AG10803 (cell line): ENCODE results near the gene CDH4.
A peak's percentile ranks its signal among the peaks of the same experiment; 100 is the strongest.

Experiments
- DNase-seq: peaks from one replicate; pipeline ENCODE4 v3.0.0; 2010; ENCODE audit warnings: low read depth
- H3K4me3 ChIP-seq: 2 replicates; pipeline ENCODE4 v1.5.1; 2011; ENCODE audit warnings: mild to moderate bottlenecking, low read length, control low read depth
- TF ChIP-seq, protein P1 (sequence below): conservative IDR thresholded peaks from 2 replicates; pipeline ENCODE4 v1.5.1; 2011; ENCODE audit warnings: mild to moderate bottlenecking, low read length, control low read depth, inconsistent platforms

Gene CDH4

GRCh38 chr20:61520076-61520892 is 268.2 kb downstream of the CDH4 start:
- no peak for DNase-seq

GRCh38 chr20:61520893-61521460 is 268.9 kb downstream of the CDH4 start:
- peak; percentile 80 for DNase-seq
- H3K4me3 ChIP-seq = no peak overlapping the region
- TF ChIP-seq, protein P1, sequence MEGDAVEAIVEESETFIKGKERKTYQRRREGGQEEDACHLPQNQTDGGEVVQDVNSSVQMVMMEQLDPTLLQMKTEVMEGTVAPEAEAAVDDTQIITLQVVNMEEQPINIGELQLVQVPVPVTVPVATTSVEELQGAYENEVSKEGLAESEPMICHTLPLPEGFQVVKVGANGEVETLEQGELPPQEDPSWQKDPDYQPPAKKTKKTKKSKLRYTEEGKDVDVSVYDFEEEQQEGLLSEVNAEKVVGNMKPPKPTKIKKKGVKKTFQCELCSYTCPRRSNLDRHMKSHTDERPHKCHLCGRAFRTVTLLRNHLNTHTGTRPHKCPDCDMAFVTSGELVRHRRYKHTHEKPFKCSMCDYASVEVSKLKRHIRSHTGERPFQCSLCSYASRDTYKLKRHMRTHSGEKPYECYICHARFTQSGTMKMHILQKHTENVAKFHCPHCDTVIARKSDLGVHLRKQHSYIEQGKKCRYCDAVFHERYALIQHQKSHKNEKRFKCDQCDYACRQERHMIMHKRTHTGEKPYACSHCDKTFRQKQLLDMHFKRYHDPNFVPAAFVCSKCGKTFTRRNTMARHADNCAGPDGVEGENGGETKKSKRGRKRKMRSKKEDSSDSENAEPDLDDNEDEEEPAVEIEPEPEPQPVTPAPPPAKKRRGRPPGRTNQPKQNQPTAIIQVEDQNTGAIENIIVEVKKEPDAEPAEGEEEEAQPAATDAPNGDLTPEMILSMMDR = no peak

More at GRCh38 chr20:61520076-61520892, 268.2 kb downstream of the CDH4 start:
- TF ChIP-seq, protein P1 = no peak
- H3K4me3 ChIP-seq = no peak overlapping the region

GRCh38 chr20:61521687-61522420 is 269.8 kb downstream of the CDH4 start:
- no peak for DNase-seq
- no peak overlapping the region for H3K4me3 ChIP-seq
- TF ChIP-seq, protein P1 = no peak

- DNase-seq = no peak
- H3K4me3 ChIP-seq = no peak overlapping the region
- TF ChIP-seq, protein P1 = no peak
Observed at GRCh38 chr20:61522498-61523090, 270.5 kb downstream of the CDH4 start.

- DNase-seq = no peak
- H3K4me3 ChIP-seq = no peak overlapping the region
- TF ChIP-seq, protein P1 = no peak
Observed at GRCh38 chr20:61523145-61523544, 271.1 kb downstream of the CDH4 start.

GRCh38 chr20:61524951-61525666 is 273.0 kb downstream of the CDH4 start:
- DNase-seq = peak; percentile 10
- no peak overlapping the region for H3K4me3 ChIP-seq
- TF ChIP-seq, protein P1 = no peak
